Neural cell (in vitro differentiated cells): ENCODE results near the gene BORCS5. TPM values are rescaled to one million over a fixed set of nuclear protein-coding genes. Genes with fewer than 3 reads are reported as not detected.

Source experiments
- H2AFZ ChIP-seq: fragments of 200-600, 300-800 bp; sonication (generic), shearing (Covaris generic); 2 replicates; pipeline ENCODE4 v1.6.0; 2014; ENCODE audit warnings: low read depth, mild to moderate bottlenecking, antibody characterized with exemption, low read length, moderate library complexity
- H3F3A ChIP-seq: fragments of 200-600 bp; shearing (Covaris generic); 2 replicates; pipeline ENCODE4 v1.6.1; 2016; ENCODE audit warnings: mild to moderate bottlenecking, moderate library complexity, mixed read lengths, antibody characterized with exemption, low read length; ENCODE audit not compliant: insufficient read depth, poor library complexity, severe bottlenecking
- H3K27ac ChIP-seq: fragments of 200-600, 300-800 bp; sonication (generic), shearing (Covaris generic); 2 replicates; pipeline ENCODE4 v1.5.1; 2014; ENCODE audit warnings: mild to moderate bottlenecking, low read length, moderate library complexity
- H3K27me3 ChIP-seq: fragments of 300-800, 200-600 bp; sonication (generic), shearing (Covaris generic); 2 replicates; pipeline ENCODE4 v1.6.0; 2014; ENCODE audit warnings: mild to moderate bottlenecking, low read depth, low read length, moderate library complexity; ENCODE audit not compliant: insufficient read depth
- H3K36me3 ChIP-seq: fragments of 300-800, 200-600 bp; sonication (generic), shearing (Covaris generic); 2 replicates; pipeline ENCODE4 v1.5.1; 2014; ENCODE audit warnings: mild to moderate bottlenecking, antibody characterized with exemption, low read length, moderate library complexity; ENCODE audit not compliant: insufficient read depth
- H3K4me2 ChIP-seq: fragments of 300-800, 200-600 bp; sonication (generic), shearing (Covaris generic); 2 replicates; pipeline ENCODE4 v1.6.0; 2014; ENCODE audit warnings: mild to moderate bottlenecking, low read length
- H3K4me3 ChIP-seq: fragments of 300-800, 200-600 bp; sonication (generic), shearing (Covaris generic); 2 replicates; pipeline ENCODE4 v1.5.1; 2014; ENCODE audit warnings: mild to moderate bottlenecking, low read length, moderate library complexity
- H3K79me2 ChIP-seq: fragments of 200-600 bp; shearing (Covaris generic); replicated peaks from 2 replicates; pipeline ENCODE4 v1.6.0; 2014; ENCODE audit warnings: mild to moderate bottlenecking, low read length, moderate library complexity; ENCODE audit not compliant: insufficient read depth
- H3K9ac ChIP-seq: fragments of 300-800, 200-600 bp; sonication (generic), shearing (Covaris generic); 2 replicates; pipeline ENCODE4 v1.6.1; 2016; ENCODE audit warnings: mild to moderate bottlenecking, low read length, mixed read lengths
- H3K9me2 ChIP-seq: fragments of 200-600 bp; shearing (Covaris generic); 2 replicates; pipeline ENCODE4 v1.6.1; 2016; ENCODE audit warnings: mild to moderate bottlenecking, low read length, mixed read lengths; ENCODE audit not compliant: insufficient read depth
- H3K9me3 ChIP-seq: fragments of 200-600, 300-800 bp; sonication (generic), shearing (Covaris generic); 2 replicates; pipeline ENCODE4 v1.6.1; 2016; ENCODE audit warnings: mild to moderate bottlenecking, mixed run types, low read length, moderate library complexity, mixed read lengths
- H4K20me1 ChIP-seq: fragments of 200-600 bp; shearing (Covaris generic); 2 replicates; pipeline ENCODE4 v1.6.1; 2016; ENCODE audit warnings: mild to moderate bottlenecking, mixed run types; ENCODE audit not compliant: insufficient read depth
- CTCF ChIP-seq: fragments of 450-650 bp; IDR thresholded peaks from 2 replicates; pipeline ENCODE4 v1.5.1; 2014; ENCODE audit warnings: antibody characterized with exemption, mild to moderate bottlenecking, moderate library complexity; ENCODE audit not compliant: poor library complexity, severe bottlenecking
- EP300 ChIP-seq: fragments of 450-650 bp; conservative IDR thresholded peaks from 2 replicates; pipeline ENCODE4 v1.6.1; 2014; ENCODE audit warnings: antibody characterized with exemption, mild to moderate bottlenecking, moderate library complexity; ENCODE audit not compliant: poor library complexity, severe bottlenecking
- EZH2 ChIP-seq: fragments of 200-600, 300-800 bp; shearing (Covaris generic), sonication (generic); IDR thresholded peaks from 2 replicates; pipeline ENCODE4 v1.6.1; 2014; ENCODE audit warnings: antibody characterized with exemption, low read length, borderline replicate concordance, mild to moderate bottlenecking; ENCODE audit not compliant: insufficient read depth, poor library complexity, severe bottlenecking
- MXI1 ChIP-seq: fragments of 450-650 bp; conservative IDR thresholded peaks from 2 replicates; pipeline ENCODE4 v1.6.1; 2014; ENCODE audit warnings: antibody characterized with exemption, mild to moderate bottlenecking; ENCODE audit not compliant: poor library complexity, severe bottlenecking
- POLR2AphosphoS5 ChIP-seq: IDR thresholded peaks from 2 replicates; pipeline ENCODE4 v1.6.1; 2012
- RAD21 ChIP-seq: fragments of 450-650 bp; conservative IDR thresholded peaks from 2 replicates; pipeline ENCODE4 v1.6.1; 2014; ENCODE audit warnings: antibody characterized with exemption, mild to moderate bottlenecking, moderate library complexity
- REST ChIP-seq: IDR thresholded peaks from 2 replicates; pipeline ENCODE4 v1.6.1; 2012; ENCODE audit warnings: borderline replicate concordance
- SMC3 ChIP-seq: fragments of 450-650 bp; conservative IDR thresholded peaks from 2 replicates; pipeline ENCODE4 v1.6.1; 2014; ENCODE audit warnings: antibody characterized with exemption, mild to moderate bottlenecking, moderate library complexity; ENCODE audit not compliant: poor library complexity
- TAF1 ChIP-seq: IDR thresholded peaks from 2 replicates; pipeline ENCODE4 v1.6.1; 2012; ENCODE audit warnings: low read depth
- polyA plus RNA-seq: library from polyadenylated mRNA; depleted of rRNA; stranded (reverse); fragments of >200 nt; gene quantifications from 2 replicates; pipeline ENCODE4 v1.2.3, GENCODE V29; 2014

Gene BORCS5
- polyA plus RNA-seq, 1 donor from 2014 or later: 14.2 TPM

GRCh38 chr12:12327802-12328201 lies 29.1 kb upstream of the BORCS5 start:
- Histone ChIP-seq H3K27me3 (no peaks in the 10 kb centered on the region), H3K9me3 (no peaks in the 10 kb centered on the region), H3K9ac (no peak overlapping the region), H3K4me3 (no peak overlapping the region), H3K4me2 (no peak overlapping the region), H3K79me2 (no peaks in the 10 kb centered on the region), H4K20me1 (no peaks in the 10 kb centered on the region), H3K9me2 (no peaks in the 10 kb centered on the region), H3K27ac (no peak overlapping the region), H2AFZ (no peak overlapping the region), H3F3A (no peaks in the 10 kb centered on the region), H3K36me3 (no peaks in the 10 kb centered on the region)
- TF ChIP-seq RAD21 (peak; percentile 77), CTCF (peak; percentile 77), POLR2AphosphoS5 (no peak), REST (no peak), TAF1 (no peak), SMC3 (peak; percentile 76), EZH2 (no peak)

GRCh38 chr12:12331244-12331771 lies 25.6 kb upstream of the BORCS5 start:
- Histone ChIP-seq H3F3A (no peaks in the 10 kb centered on the region), H3K4me3 (no peak overlapping the region), H3K79me2 (no peaks in the 10 kb centered on the region), H3K9ac (no peak overlapping the region), H3K36me3 (no peaks in the 10 kb centered on the region), H3K27ac (no peak overlapping the region), H3K27me3 (no peaks in the 10 kb centered on the region), H3K9me3 (no peaks in the 10 kb centered on the region), H4K20me1 (no peaks in the 10 kb centered on the region), H2AFZ (no peak overlapping the region), H3K4me2 (no peak overlapping the region), H3K9me2 (no peaks in the 10 kb centered on the region)
- TF ChIP-seq RAD21 (no peak), TAF1 (no peak), CTCF (no peak), MXI1 (no peak), REST (no peak), EZH2 (no peak), POLR2AphosphoS5 (no peak), EP300 (no peak), SMC3 (no peak)
